HepG2 (cell line): ENCODE data around the gene YTHDF1. TPM values are rescaled to one million over a fixed set of nuclear protein-coding genes. Genes with fewer than 3 reads are reported as not detected.
A peak's percentile ranks its signal among the peaks of the same experiment; 100 is the strongest.

Source experiments
- ARID4A ChIP-seq: sonication (generic); formaldehyde crosslinking; IDR thresholded peaks from 2 replicates; pipeline ENCODE4 v1.5.0; 2020; ENCODE audit warnings: mild to moderate bottlenecking, missing genetic modification reagents, borderline replicate concordance
- EZH2 ChIP-seq: conservative IDR thresholded peaks from 2 replicates; pipeline ENCODE4 v1.6.1; 2012; ENCODE audit warnings: mild to moderate bottlenecking, low read depth, low read length, moderate library complexity
- KDM2A ChIP-seq: sonication (generic); formaldehyde crosslinking; IDR thresholded peaks from 2 replicates; pipeline ENCODE4 v1.4.0; 2020; ENCODE audit warnings: low read depth, missing genetic modification reagents, borderline replicate concordance
- KDM5B ChIP-seq: sonication (generic); formaldehyde crosslinking; IDR thresholded peaks from 2 replicates; pipeline ENCODE4 v1.4.0; 2020; ENCODE audit warnings: missing genetic modification reagents, mild to moderate bottlenecking, borderline replicate concordance
- SAP130 ChIP-seq: IDR thresholded peaks from 2 replicates; pipeline ENCODE4 v1.6.1; 2016; ENCODE audit warnings: low read depth
- SNAPC5 ChIP-seq: sonication (generic); formaldehyde crosslinking; IDR thresholded peaks from 2 replicates; pipeline ENCODE4 v1.8.1; 2023; ENCODE audit warnings: mild to moderate bottlenecking, missing genetic modification reagents, borderline replicate concordance
- TERF1 ChIP-seq: sonication (generic); formaldehyde crosslinking; IDR thresholded peaks from 2 replicates; pipeline ENCODE4 v1.8.0; 2022; ENCODE audit warnings: mild to moderate bottlenecking, missing genetic modification reagents, moderate library complexity
- TFAP4 ChIP-seq: sonication (generic); IDR thresholded peaks from 2 replicates; pipeline ENCODE4 v1.6.1; 2016; ENCODE audit warnings: low read depth, borderline replicate concordance
- YEATS4 ChIP-seq: sonication (generic); formaldehyde crosslinking; IDR thresholded peaks from 2 replicates; pipeline ENCODE4 v1.4.0; 2020; ENCODE audit warnings: missing genetic modification reagents, borderline replicate concordance
- ZBTB10 ChIP-seq: sonication (generic); formaldehyde crosslinking; IDR thresholded peaks from 2 replicates; pipeline ENCODE4 v1.4.0; 2020; ENCODE audit warnings: missing genetic modification reagents, borderline replicate concordance
- ZBTB14 ChIP-seq: sonication (generic); formaldehyde crosslinking; IDR thresholded peaks from 2 replicates; pipeline ENCODE4 v1.4.0; 2020; ENCODE audit warnings: missing genetic modification reagents
- ZFP62 ChIP-seq: sonication (generic); formaldehyde crosslinking; IDR thresholded peaks from 2 replicates; pipeline ENCODE4 v1.4.0; 2020; ENCODE audit warnings: missing genetic modification reagents
- ZMYM3 ChIP-seq: sonication (generic); formaldehyde crosslinking; IDR thresholded peaks from 2 replicates; pipeline ENCODE4 v1.5.1; 2020; ENCODE audit warnings: mild to moderate bottlenecking, missing genetic modification reagents
- ZNF143 ChIP-seq: sonication (generic); formaldehyde crosslinking; IDR thresholded peaks from 2 replicates; pipeline ENCODE4 v1.4.0; 2020; ENCODE audit warnings: missing genetic modification reagents
- ZNF580 ChIP-seq: IDR thresholded peaks from 2 replicates; pipeline ENCODE4 v1.6.1; 2016; ENCODE audit warnings: low read depth, borderline replicate concordance
- polyA plus RNA-seq, 8 experiments: library from polyadenylated mRNA; depleted of rRNA in 3 of 8; stranded (reverse) in 7 of 8; unstranded in 1 of 8; fragments of >200 nt; fragmentation: Illumina TruSeq in 4 of 8; extraction: Trizol in 4 of 8; gene quantifications; 2 replicates each; pipeline versions ENCODE4 v1.2.1 to v1.2.3, GENCODE V29; 2011 to 2016; ENCODE audit warnings: low read depth in 4 of 8, missing spikeins in 1 of 8, mixed read lengths in 1 of 8; ENCODE audit not compliant: insufficient read depth in 1 of 8
- total RNA-seq, 5 experiments: library from RNA; depleted of rRNA; stranded (reverse); fragments of >200 nt; fragmentation: Illumina TruSeq; extraction: Trizol; gene quantifications; 2 replicates each; pipeline ENCODE4 v1.2.3, GENCODE V29; 2016; ENCODE audit warnings: low read depth in 1 of 5

The YTHDF1 gene
- total and polyA plus RNA-seq, 2 of the 13 experiments (the other 11 are each of a cell fraction or from before 2014, with no cell fraction given): 34.5 to 37.7 TPM

- TF ChIP-seq ZBTB14 (CRISPR knock-in tag): peak; percentile 45; the same call in 1 of the 2 replicates
- TF ChIP-seq SAP130 (CRISPR knock-in tag): peak; percentile 78
- 0 out of 2 replicates have a peak, but pooled peaks have one; percentile 40 for TF ChIP-seq ZMYM3
- TF ChIP-seq ARID4A (CRISPR knock-in tag): peak; percentile 59; the same call in 1 of the 2 replicates
- TF ChIP-seq ZBTB10 (CRISPR knock-in tag): 0 out of 2 replicates have a peak, but pooled peaks have one; percentile 7
- TF ChIP-seq ZFP62: no peak
- 0 out of 2 replicates have a peak, but pooled peaks have one; percentile 9 for TF ChIP-seq YEATS4 (CRISPR knock-in tag)
- 0 out of 2 replicates have a peak, but pooled peaks have one; percentile 61 for TF ChIP-seq KDM5B (CRISPR knock-in tag)
- TF ChIP-seq KDM2A (CRISPR knock-in tag): peak; percentile 69; the same call in 1 of the 2 replicates
- TF ChIP-seq TERF1: peak; percentile 48; the same call in 1 of the 2 replicates
- no peak for TF ChIP-seq TFAP4
- TF ChIP-seq ZNF143: peak; percentile 44; the same call in 1 of the 2 replicates
- no peak for TF ChIP-seq EZH2
- TF ChIP-seq SNAPC5 (CRISPR knock-in tag): peak; percentile 88; the same call in 1 of the 2 replicates
- 0 out of 2 replicates have a peak, but pooled peaks have one; percentile 10 for TF ChIP-seq ZNF580 (CRISPR knock-in tag)
These were observed 560 bp downstream of the YTHDF1 start (continued) for GRCh38 chr20:63215101-63216040.
